Pons (tissue), 1 donor: Measurements from ENCODE around the gene CHMP4B.

ENCODE experiments used
- DNase-seq: peaks from one replicate; pipeline ENCODE4 v3.0.0-alpha.2; 2016; ENCODE audit warnings: low spot score

Gene CHMP4B

GRCh38 chr20:33864324-33864963 lies 53.3 kb downstream of the CHMP4B start:
- no peak for DNase-seq

GRCh38 chr20:33865761-33866370 lies 54.7 kb downstream of the CHMP4B start:
- DNase-seq: no peak

GRCh38 chr20:33866398-33867100 lies 55.4 kb downstream of the CHMP4B start:
- DNase-seq: no peak

GRCh38 chr20:33868042-33868441 lies 56.9 kb downstream of the CHMP4B start:
- DNase-seq: no peak

- DNase-seq: no peak
Observed at GRCh38 chr20:33868595-33868994, 57.4 kb downstream of the CHMP4B start.

GRCh38 chr20:33869283-33869682 lies 58.1 kb downstream of the CHMP4B start:
- no peak for DNase-seq

- DNase-seq: no peak
Observed at GRCh38 chr20:33871362-33871761, 60.2 kb downstream of the CHMP4B start.

GRCh38 chr20:33874129-33874528 lies 63.0 kb downstream of the CHMP4B start:
- no peak for DNase-seq

- no peak for DNase-seq
Observed at GRCh38 chr20:33875055-33875454, 63.9 kb downstream of the CHMP4B start.

GRCh38 chr20:33875534-33876026 lies 64.4 kb downstream of the CHMP4B start:
- DNase-seq: no peak

- DNase-seq: no peak
Observed at GRCh38 chr20:33878583-33878982, 67.4 kb downstream of the CHMP4B start.

GRCh38 chr20:33880396-33880795 lies 69.2 kb downstream of the CHMP4B start:
- no peak for DNase-seq

GRCh38 chr20:33881989-33882388 lies 70.8 kb downstream of the CHMP4B start:
- no peak for DNase-seq

GRCh38 chr20:33882481-33882880 lies 71.3 kb downstream of the CHMP4B start:
- DNase-seq: no peak

GRCh38 chr20:33883164-33883563 lies 72.0 kb downstream of the CHMP4B start:
- no peak for DNase-seq

- DNase-seq: no peak
Observed at GRCh38 chr20:33884633-33885032, 73.5 kb downstream of the CHMP4B start.

GRCh38 chr20:33889312-33889711 lies 78.2 kb downstream of the CHMP4B start:
- no peak for DNase-seq

- DNase-seq: no peak
Observed at GRCh38 chr20:33890557-33890956, 79.4 kb downstream of the CHMP4B start.

GRCh38 chr20:33893314-33893713 lies 82.2 kb downstream of the CHMP4B start:
- DNase-seq: no peak

- no peak for DNase-seq
Observed at GRCh38 chr20:33894798-33895197, 83.7 kb downstream of the CHMP4B start.

- no peak for DNase-seq
Observed at GRCh38 chr20:33896509-33896908, 85.4 kb downstream of the CHMP4B start.

GRCh38 chr20:33897313-33897912 lies 86.3 kb downstream of the CHMP4B start:
- DNase-seq: no peak

- no peak for DNase-seq
Observed at GRCh38 chr20:33899106-33899505, 88.0 kb downstream of the CHMP4B start.
